ENCODE measurements around the gene MAGI1. TPM values are rescaled to one million over a fixed set of nuclear protein-coding genes. Genes with fewer than 3 reads are reported as not detected.

The MAGI1 gene
- total and polyA plus RNA-seq, 7 experiments from 2014 or later: 0.39 TPM; not detected in 6

GRCh38 chr3:65952842-65953241 lies 85.9 kb downstream of the MAGI1 start:
- no peaks in the 10 kb centered on the region for H3K36me3 ChIP-seq (ENCODE audit: control insufficient read depth in 2 of 3, insufficient read depth in 3 of 3, low read length in 3 of 3)
- CTCF ChIA-PET: no interaction called here
- peaks cover 0 to 5% (median 0%) of the 10 kb centered on the region in 11 donors for H3K9me3 Mint-ChIP-seq

GRCh38 chr3:65951836-65952505 lies 86.7 kb downstream of the MAGI1 start:
- Histone ChIP-seq H3K9me3 (ENCODE audit: control insufficient read depth in 2 of 3, low read length in 3 of 3) (no peaks in the 10 kb centered on the region), H3K36me3 (ENCODE audit: control insufficient read depth in 2 of 3, insufficient read depth in 3 of 3, low read length in 3 of 3) (no peaks in the 10 kb centered on the region), H3K4me3 (ENCODE audit: low read length) (no peak overlapping the region), H3K4me1 (ENCODE audit: control insufficient read depth in 2 of 2, insufficient read depth in 2 of 2, low read length in 2 of 2) (no peaks in the 10 kb centered on the region), H3K27ac (ENCODE audit: low read depth, low read length) (no peak overlapping the region), H3K27me3 (ENCODE audit: control insufficient read depth in 2 of 2, insufficient read depth in 2 of 2, low read length in 2 of 2) (no peaks in the 10 kb centered on the region)
- Mint-ChIP-seq H3K36me3 (no peaks in the 10 kb centered on the region), H3K4me3 (no peak overlapping the region), H3K27me3 (peaks cover 0 to 26% (median 4%) of the 10 kb centered on the region in 5 donors), H3K4me1 (peaks cover 0 to 5% (median 0%) of the 10 kb centered on the region in 7 donors), H3K9me3 (peaks cover 0 to 5% (median 0%) of the 10 kb centered on the region in 11 donors), H3K27ac (no peak overlapping the region)
- ATAC-seq (no peak), DNase-seq (no peak)
- intact Hi-C loops (cut with micrococcal nuclease): no loop called here
- POLR2A ChIA-PET: no interaction called here
- CTCF ChIA-PET: no interaction called here

More at GRCh38 chr3:65952842-65953241, 85.9 kb downstream of the MAGI1 start:
- H3K4me3 ChIP-seq (ENCODE audit: low read length): no peak overlapping the region
- DNase-seq: no peak
- no peak overlapping the region for H3K27ac Mint-ChIP-seq
- no peak overlapping the region for H3K27ac ChIP-seq (ENCODE audit: low read depth, low read length)
- POLR2A ChIA-PET: no interaction called here
- H3K4me1 ChIP-seq (ENCODE audit: control insufficient read depth in 2 of 2, insufficient read depth in 2 of 2, low read length in 2 of 2): no peaks in the 10 kb centered on the region
- H3K27me3 Mint-ChIP-seq: peaks cover 0 to 26% (median 4%) of the 10 kb centered on the region in 5 donors
- peaks cover 0 to 5% (median 0%) of the 10 kb centered on the region in 7 donors for H3K4me1 Mint-ChIP-seq
- no peaks in the 10 kb centered on the region for H3K9me3 ChIP-seq (ENCODE audit: control insufficient read depth in 2 of 3, low read length in 3 of 3)
- H3K36me3 Mint-ChIP-seq: no peaks in the 10 kb centered on the region
- no peaks in the 10 kb centered on the region for H3K27me3 ChIP-seq (ENCODE audit: control insufficient read depth in 2 of 2, insufficient read depth in 2 of 2, low read length in 2 of 2)
- H3K4me3 Mint-ChIP-seq: no peak overlapping the region
- intact Hi-C loops (cut with micrococcal nuclease): no loop called here
- ATAC-seq: no peak

DNA sequence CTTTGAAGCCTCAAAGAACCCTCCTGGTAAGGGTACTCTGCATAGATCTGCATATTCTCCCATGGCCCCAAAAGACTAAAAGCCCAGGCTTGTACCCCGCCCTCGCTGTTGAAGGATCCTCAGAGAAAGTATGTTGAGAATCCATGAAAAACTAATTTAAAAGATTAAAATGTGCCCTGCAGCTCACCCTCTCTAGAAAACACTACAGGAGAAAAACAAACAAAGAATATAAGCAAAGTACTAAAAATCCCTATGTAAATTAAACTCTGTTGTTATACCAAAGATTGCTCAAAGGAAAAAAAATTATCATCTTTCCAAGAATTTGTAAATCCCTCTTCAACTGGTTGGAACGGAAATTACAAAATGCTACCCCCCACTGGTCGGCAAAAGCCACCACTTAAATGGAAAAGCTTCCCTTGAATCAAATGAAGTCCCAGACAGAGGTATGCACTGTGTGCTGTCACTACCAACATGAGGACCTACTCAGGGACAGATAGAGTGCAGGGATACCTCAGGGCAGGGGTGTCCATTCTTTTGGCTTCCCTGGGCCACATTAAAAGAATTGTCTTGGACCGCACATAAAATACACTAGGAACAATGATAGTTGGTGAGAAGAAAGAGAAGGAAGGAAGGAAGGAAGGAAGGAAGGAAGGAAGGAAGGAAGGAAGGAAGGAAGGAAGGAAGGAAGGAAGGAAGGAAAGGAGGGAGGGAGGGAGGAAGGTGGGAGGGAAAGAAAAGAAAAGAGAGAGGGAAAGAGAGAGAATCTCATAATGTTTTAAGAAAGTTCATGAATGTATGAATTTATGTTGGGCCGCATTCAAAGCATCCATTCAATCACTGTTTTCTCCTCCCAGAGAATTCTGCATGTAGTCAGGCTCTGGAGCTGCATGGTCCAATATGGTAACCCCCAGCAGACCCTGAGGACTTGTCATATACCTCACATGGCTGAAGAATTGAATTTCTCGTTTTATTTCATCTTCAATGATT lies 88.1 kb downstream of the MAGI1 start:
- POLR2A ChIA-PET: interaction anchor here (0.7 kb wide), 1 partner anchor 38 kb away, joined by 3 read pairs; no protein-coding TSS in a partner anchor
- no peaks in the 10 kb centered on the region for H3K36me3 Mint-ChIP-seq
- no peaks in the 10 kb centered on the region for H3K4me1 ChIP-seq (ENCODE audit: control insufficient read depth in 2 of 2, insufficient read depth in 2 of 2, low read length in 2 of 2)
- peaks cover 0 to 26% (median 4%) of the 10 kb centered on the region in 5 donors for H3K27me3 Mint-ChIP-seq
- no peak overlapping the region for H3K4me3 Mint-ChIP-seq
- H3K27ac Mint-ChIP-seq: no peak overlapping the region
- DNase-seq: no peak
- no peaks in the 10 kb centered on the region for H3K27me3 ChIP-seq (ENCODE audit: control insufficient read depth in 2 of 2, insufficient read depth in 2 of 2, low read length in 2 of 2)
- H3K4me3 ChIP-seq (ENCODE audit: low read length): no peak overlapping the region
- no peaks in the 10 kb centered on the region for H3K9me3 ChIP-seq (ENCODE audit: control insufficient read depth in 2 of 3, low read length in 3 of 3)
- CTCF ChIA-PET: no interaction called here
- peaks cover 0 to 5% (median 0%) of the 10 kb centered on the region in 11 donors for H3K9me3 Mint-ChIP-seq
- no peak for ATAC-seq
- intact Hi-C loops (cut with micrococcal nuclease): no loop called here
- H3K4me1 Mint-ChIP-seq: peaks cover 0 to 5% (median 0%) of the 10 kb centered on the region in 7 donors
- H3K27ac ChIP-seq (ENCODE audit: low read depth, low read length): no peak overlapping the region
- no peaks in the 10 kb centered on the region for H3K36me3 ChIP-seq (ENCODE audit: control insufficient read depth in 2 of 3, insufficient read depth in 3 of 3, low read length in 3 of 3)

DNA sequence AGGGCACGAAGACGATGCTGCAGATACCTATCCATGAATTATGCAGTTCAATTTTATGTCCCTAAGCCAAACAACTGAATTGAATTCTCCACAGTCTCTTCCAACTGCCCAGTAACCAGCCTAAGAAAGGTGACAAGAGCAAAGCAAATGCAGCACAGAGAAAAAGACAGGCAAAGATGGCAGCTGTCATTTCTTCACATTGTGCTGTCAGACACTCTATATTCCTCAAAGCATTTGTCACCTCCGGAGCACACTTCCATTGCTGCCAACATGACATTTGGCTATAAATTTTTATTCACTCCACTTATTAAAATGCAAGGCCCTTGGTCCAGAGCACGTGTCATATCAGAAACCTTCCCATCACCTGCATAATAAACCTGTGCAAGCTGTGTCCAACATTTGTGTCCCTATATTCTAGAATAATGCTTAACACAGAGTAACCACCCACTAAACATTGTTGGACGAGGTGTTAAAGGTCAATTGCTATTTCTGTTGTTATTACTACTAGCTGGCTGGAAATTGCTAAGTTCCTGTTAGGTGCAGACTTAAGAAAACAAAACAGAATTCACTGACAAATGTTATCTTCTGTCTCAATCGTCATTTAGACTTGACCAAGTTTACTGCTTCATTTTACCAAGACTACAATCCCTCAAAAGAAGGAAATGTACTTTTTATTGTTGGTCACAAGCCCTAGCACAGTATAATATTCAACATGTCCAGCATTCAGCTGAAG lies 89.7 kb downstream of the MAGI1 start:
- H3K9me3 ChIP-seq (ENCODE audit: control insufficient read depth in 2 of 3, low read length in 3 of 3): no peaks in the 10 kb centered on the region
- intact Hi-C loops (cut with micrococcal nuclease): no loop called here
- no peak overlapping the region for H3K27ac ChIP-seq (ENCODE audit: low read depth, low read length)
- H3K9me3 Mint-ChIP-seq: peaks cover 0 to 5% (median 0%) of the 10 kb centered on the region in 11 donors
- no peaks in the 10 kb centered on the region for H3K36me3 ChIP-seq (ENCODE audit: control insufficient read depth in 2 of 3, insufficient read depth in 3 of 3, low read length in 3 of 3)
- ChIA-PET POLR2A (no interaction called here), CTCF (no interaction called here)
- H3K27me3 ChIP-seq (ENCODE audit: control insufficient read depth in 2 of 2, insufficient read depth in 2 of 2, low read length in 2 of 2): no peaks in the 10 kb centered on the region
- H3K27ac Mint-ChIP-seq: no peak overlapping the region
- no peaks in the 10 kb centered on the region for H3K4me1 ChIP-seq (ENCODE audit: control insufficient read depth in 2 of 2, insufficient read depth in 2 of 2, low read length in 2 of 2)
- peaks cover 0 to 5% (median 0%) of the 10 kb centered on the region in 7 donors for H3K4me1 Mint-ChIP-seq
- DNase-seq (no peak), ATAC-seq (no peak)
- H3K27me3 Mint-ChIP-seq: peaks cover 0 to 14% (median 4%) of the 10 kb centered on the region in 5 donors
- H3K36me3 Mint-ChIP-seq: no peaks in the 10 kb centered on the region
- H3K4me3 Mint-ChIP-seq: no peak overlapping the region
- H3K4me3 ChIP-seq (ENCODE audit: low read length): no peak overlapping the region

- Mint-ChIP-seq H3K4me1 (no peaks in the 10 kb centered on the region), H3K27ac (no peak overlapping the region), H3K4me3 (no peak overlapping the region), H3K27me3 (peaks cover 0 to 7% (median 4%) of the 10 kb centered on the region in 5 donors), H3K9me3 (peaks cover 0 to 3% (median 0%) of the 10 kb centered on the region in 11 donors), H3K36me3 (no peaks in the 10 kb centered on the region)
- intact Hi-C loops (cut with micrococcal nuclease): no loop called here
- ATAC-seq: no peak
- no peak for DNase-seq
- H3K4me3 ChIP-seq (ENCODE audit: low read length): no peak overlapping the region
- H3K27ac ChIP-seq (ENCODE audit: low read depth, low read length): no peak overlapping the region
- H3K27me3 ChIP-seq (ENCODE audit: control insufficient read depth in 2 of 2, insufficient read depth in 2 of 2, low read length in 2 of 2): no peaks in the 10 kb centered on the region
- ChIA-PET CTCF (no interaction called here), POLR2A (no interaction called here)
- H3K36me3 ChIP-seq (ENCODE audit: control insufficient read depth in 2 of 3, insufficient read depth in 3 of 3, low read length in 3 of 3): no peaks in the 10 kb centered on the region
- H3K9me3 ChIP-seq (ENCODE audit: control insufficient read depth in 2 of 3, low read length in 3 of 3): no peaks in the 10 kb centered on the region
- no peaks in the 10 kb centered on the region for H3K4me1 ChIP-seq (ENCODE audit: control insufficient read depth in 2 of 2, insufficient read depth in 2 of 2, low read length in 2 of 2)
These were observed 92.3 kb downstream of the MAGI1 start for GRCh38 chr3:65946438-65946837.

DNA sequence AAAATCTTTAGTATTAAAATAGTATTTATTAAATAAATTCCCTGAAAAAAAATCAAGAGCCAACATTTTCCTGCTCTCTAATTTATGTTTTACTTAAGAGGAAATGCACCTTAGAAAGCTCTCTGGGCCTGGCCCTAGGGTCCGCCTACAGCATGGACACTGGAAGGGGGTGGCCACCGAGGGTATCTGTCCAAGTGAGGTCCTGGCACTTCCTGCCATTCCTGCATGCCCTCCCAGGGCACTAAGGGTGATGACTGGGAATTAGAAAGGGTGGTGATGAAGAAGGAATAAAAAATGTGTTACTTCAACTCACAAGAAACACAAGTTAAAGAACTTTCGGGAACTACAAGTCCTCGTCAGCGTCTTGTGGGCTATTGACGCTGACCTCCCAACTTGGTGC lies 92.8 kb downstream of the MAGI1 start:
- H3K27me3 Mint-ChIP-seq: peaks cover 0 to 7% (median 4%) of the 10 kb centered on the region in 5 donors
- intact Hi-C loops (cut with micrococcal nuclease): no loop called here
- H3K36me3 Mint-ChIP-seq: no peaks in the 10 kb centered on the region
- H3K9me3 ChIP-seq (ENCODE audit: control insufficient read depth in 2 of 3, low read length in 3 of 3): no peaks in the 10 kb centered on the region
- peaks cover 0 to 3% (median 0%) of the 10 kb centered on the region in 11 donors for H3K9me3 Mint-ChIP-seq
- no peak overlapping the region for H3K27ac ChIP-seq (ENCODE audit: low read depth, low read length)
- H3K4me3 ChIP-seq (ENCODE audit: low read length): no peak overlapping the region
- H3K36me3 ChIP-seq (ENCODE audit: control insufficient read depth in 2 of 3, insufficient read depth in 3 of 3, low read length in 3 of 3): no peaks in the 10 kb centered on the region
- no peak overlapping the region for H3K27ac Mint-ChIP-seq
- no peaks in the 10 kb centered on the region for H3K4me1 Mint-ChIP-seq
- POLR2A ChIA-PET: no interaction called here
- DNase-seq (no peak), ATAC-seq (no peak)
- H3K4me3 Mint-ChIP-seq: no peak overlapping the region
- no peaks in the 10 kb centered on the region for H3K4me1 ChIP-seq (ENCODE audit: control insufficient read depth in 2 of 2, insufficient read depth in 2 of 2, low read length in 2 of 2)
- H3K27me3 ChIP-seq (ENCODE audit: control insufficient read depth in 2 of 2, insufficient read depth in 2 of 2, low read length in 2 of 2): no peaks in the 10 kb centered on the region
- CTCF ChIA-PET: no interaction called here

Data from naive thymus-derived CD4-positive, alpha-beta T cell (primary cell).